Measurements from ENCODE around the gene C6orf163. TPM values are rescaled to one million over a fixed set of nuclear protein-coding genes. Genes with fewer than 3 reads are reported as not detected.

The C6orf163 gene
- total RNA-seq, 1 experiment from 2014 or later, result 1.2 TPM

DNA sequence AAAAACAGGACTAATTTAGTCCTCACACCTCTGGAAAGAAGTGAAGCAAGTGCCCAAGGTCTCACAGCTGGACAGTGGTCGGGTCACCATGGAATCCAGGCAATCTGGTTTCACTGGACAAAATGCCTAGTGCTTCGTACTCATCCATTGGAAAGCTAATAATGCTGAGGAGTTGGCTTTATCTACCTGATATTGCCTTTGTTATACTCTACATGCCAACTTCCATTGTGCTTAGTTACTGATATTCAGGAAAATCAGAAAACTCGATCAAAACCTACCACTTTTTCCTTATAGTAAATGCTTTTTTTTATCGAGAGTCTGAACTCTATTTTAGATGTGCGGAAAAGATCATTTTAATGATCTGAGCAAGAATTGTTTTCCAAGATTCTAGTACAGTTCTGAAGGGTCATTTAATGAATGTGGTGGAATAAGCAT, 64.1 kb downstream of the C6orf163 start:
- no peaks in the 10 kb centered on the region for H3K79me1 ChIP-seq (ENCODE audit: insufficient read depth, low read depth, low read length, poor library complexity, severe bottlenecking)
- H3K4ac ChIP-seq (ENCODE audit: low read depth, low read length), result no peak overlapping the region
- no peaks in the 10 kb centered on the region for H3K4me1 ChIP-seq (ENCODE audit: insufficient read depth, low read length)
- peak overlapping the region; percentile 65 for H3K23ac ChIP-seq (ENCODE audit: insufficient read length, low read depth, low read length)
- H4K5ac ChIP-seq (ENCODE audit: insufficient read length, low read depth, low read length), result no peak overlapping the region
- H3K27me3 ChIP-seq (ENCODE audit: insufficient read depth, low read length), result no peaks in the 10 kb centered on the region
- H4K91ac ChIP-seq (ENCODE audit: insufficient read length, low read depth, low read length), result no peak overlapping the region
- peak overlapping the region; percentile 52 to 74 (median 53); a peak in 3 of 7 replicates for H3K27ac Mint-ChIP-seq
- H2AFZ ChIP-seq (ENCODE audit: low read length), result peak overlapping the region; percentile 99
- peak overlapping the region; percentile 11 for H3K27ac ChIP-seq (ENCODE audit: insufficient read length, low read depth, low read length)
- no peaks in the 10 kb centered on the region for H3K79me2 ChIP-seq (ENCODE audit: insufficient read depth, low read length)
- no peak for TF ChIP-seq CTCF (conservative IDR thresholded peaks at IDR 0.05)
- no peak for DNase-seq
- H3K4me2 ChIP-seq (ENCODE audit: insufficient read depth, insufficient read length, low read length), result peak overlapping the region; percentile 94
- no peaks in the 10 kb centered on the region for H4K20me1 ChIP-seq (ENCODE audit: control insufficient read depth, insufficient read depth, insufficient read length)
- peak overlapping the region; percentile 74; the same call in 1 of the 2 replicates for H3K14ac ChIP-seq (ENCODE audit: insufficient read depth, low read length)
- no peaks in the 10 kb centered on the region for H3K36me3 Mint-ChIP-seq (ENCODE audit: insufficient read depth in 1 of 3, low read depth in 3 of 3)
- no peak overlapping the region for H2BK15ac ChIP-seq (ENCODE audit: low read depth, low read length)
- H3K9me3 ChIP-seq (ENCODE audit: control insufficient read depth, low read depth, low read length), result no peaks in the 10 kb centered on the region
- H3K9ac ChIP-seq (ENCODE audit: extremely low read depth, insufficient read length, low read length), result peak overlapping the region; percentile 91
- no CpG with 5 or more reads among the region's 5 CpGs for WGBS (ENCODE audit: extremely low coverage, insufficient read length, low lambda C conversion rate)
- no peak overlapping the region for H3T11ph ChIP-seq (ENCODE audit: low read length)
- peaks cover 5% of the 10 kb centered on the region for H3K23me2 ChIP-seq (ENCODE audit: insufficient read length, low read depth, low read length, poor library complexity, severe bottlenecking)
- peak overlapping the region; percentile 85 for H3K18ac ChIP-seq (ENCODE audit: insufficient read length, low read depth, low read length)
- H3K4me1 Mint-ChIP-seq, result peaks cover 0 to 3% of the 10 kb centered on the region in 2 experiments; a peak in 2 of 4 replicates
- no peak overlapping the region for H3K56ac ChIP-seq (ENCODE audit: insufficient read length, low read depth, low read length)
- H3K4me3 Mint-ChIP-seq, result peak overlapping the region; percentile 79 to 92
- no peak overlapping the region for H2BK20ac ChIP-seq (ENCODE audit: low read depth, low read length, poor library complexity, severe bottlenecking)
- no peaks in the 10 kb centered on the region for H3K9me3 Mint-ChIP-seq
- peak overlapping the region; percentile 69 for H4K8ac ChIP-seq (replicated peaks; ENCODE audit: insufficient read length, low read depth, low read length)
- H3K27me3 Mint-ChIP-seq (ENCODE audit: low read depth), result peaks cover 4% of the 10 kb centered on the region
- H2AK5ac ChIP-seq (ENCODE audit: insufficient read length, low read length), result no peak overlapping the region
- no peak overlapping the region for H2BK12ac ChIP-seq (ENCODE audit: insufficient read length, low read depth, low read length)
- H2BK120ac ChIP-seq (ENCODE audit: low read depth, low read length, poor library complexity, severe bottlenecking), result no peak overlapping the region
- no peak overlapping the region for H2BK5ac ChIP-seq (ENCODE audit: insufficient read length, low read length)

Other genes with a start within 250 kb of the C6orf163 start
- gene CGA, start 249.7 kb upstream of the C6orf163 start, total RNA-seq (2021), result not detected in 2 replicates
- gene ZNF292, start 189.2 kb upstream of the C6orf163 start, total RNA-seq (2021), result 36.2 and 38.7 TPM in 2 replicates
- gene SMIM8, start 22.2 kb upstream of the C6orf163 start, total RNA-seq (2021), result 5.8 and 6.6 TPM in 2 replicates
- 2.1 and 2.3 TPM in 2 replicates for gene GJB7, start 15.5 kb upstream of the C6orf163 start, total RNA-seq (2021)
- gene CFAP206, start 63.2 kb downstream of the C6orf163 start, total RNA-seq (2021), result not detected in 2 replicates
- gene SLC35A1, start 128.2 kb downstream of the C6orf163 start, total RNA-seq (2021), result 6.1 and 7.1 TPM in 2 replicates
- gene RARS2, start 245.2 kb downstream of the C6orf163 start, total RNA-seq (2021), result 44.4 and 45.1 TPM in 2 replicates
- 51.7 and 52.9 TPM in 2 replicates for gene ORC3, start 245.3 kb downstream of the C6orf163 start, total RNA-seq (2021)

Data from H9 (cell line).